DND-41 (cell line): Measurements from ENCODE around the gene DCDC1.

Experiments used
- CTCF ChIP-seq: IDR thresholded peaks from 2 replicates; pipeline ENCODE4 v1.5.1; 2012; ENCODE audit warnings: borderline replicate concordance, low read length, moderate library complexity, mild to moderate bottlenecking; ENCODE audit not compliant: poor library complexity, severe bottlenecking; ENCODE audit errors: extremely low read depth
- EZH2 ChIP-seq: IDR thresholded peaks from 3 replicates; pipeline ENCODE4 v1.6.1; 2012; ENCODE audit warnings: borderline replicate concordance, low read depth, mild to moderate bottlenecking, moderate library complexity, low read length, inconsistent platforms; ENCODE audit not compliant: severe bottlenecking

DNA sequence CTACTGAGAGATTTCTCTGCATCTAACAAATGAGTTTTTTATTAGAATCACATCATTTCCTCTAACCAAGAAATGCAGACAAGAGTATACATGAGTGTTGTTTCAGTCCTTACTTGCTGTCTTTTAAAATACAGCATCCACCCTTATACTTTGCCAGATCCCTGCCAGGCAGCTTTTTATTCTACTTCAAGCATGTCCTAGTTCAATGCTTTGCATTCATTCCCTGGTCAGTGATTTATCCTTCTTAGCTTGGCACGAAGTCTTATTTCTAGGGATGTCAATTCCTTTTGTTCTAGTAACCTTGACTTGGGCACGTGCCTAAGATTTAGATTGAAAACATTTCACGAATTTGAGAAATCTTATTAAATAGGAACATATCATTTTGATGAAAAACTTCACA lies 476.2 kb downstream of the DCDC1 start:
- no peak for TF ChIP-seq CTCF
- TF ChIP-seq EZH2, result no peak
